PC-9 (cell line): ENCODE data around the gene GSN. TPM values are rescaled to one million over a fixed set of nuclear protein-coding genes. Genes with fewer than 3 reads are reported as not detected.

ENCODE experiments used
- BruUV-seq: library from RNA; stranded (reverse); fragments of 400-500 nt; replicated peaks from 2 replicates; lab custom pipeline; 2021; lab: Mats Ljungman, UMichigan
- CTCF ChIA-PET: fragments of 300-600 bp; sonication (Branson Sonifier 250); formaldehyde crosslinking; loops from one replicate; lab custom pipeline; 2022; ENCODE audit warnings: antibody characterized with exemption; lab: Charles Lee
- POLR2A ChIA-PET: fragments of 300-600 bp; sonication (Branson Sonifier 250); formaldehyde crosslinking; loops from one replicate; lab custom pipeline; 2022; ENCODE audit warnings: antibody characterized with exemption; ENCODE audit not compliant: unreplicated experiment; lab: Charles Lee
- DNase-seq, 2 experiments: peaks; one replicate each; pipeline versions ENCODE4 v3.0.0 to v3.0.0-alpha.2; 2015 to 2022; ENCODE audit warnings: mixed read lengths in 1 of 2
- H2AFZ ChIP-seq: fragments of 200-600 bp; sonication (generic); 2 replicates; pipeline ENCODE4 v1.8.1; 2017; ENCODE audit warnings: antibody characterized with exemption
- H3F3A ChIP-seq: fragments of 200-600 bp; sonication (generic); 2 replicates; pipeline ENCODE4 v1.8.1; 2017; ENCODE audit warnings: antibody characterized with exemption, mild to moderate bottlenecking, low read depth; ENCODE audit not compliant: insufficient read depth
- H3K27ac ChIP-seq: fragments of 200-600 bp; sonication (generic); 2 replicates; pipeline ENCODE4 v1.6.1; 2016; ENCODE audit warnings: mixed run types
- H3K27me3 ChIP-seq: fragments of 200-600 bp; sonication (generic); 2 replicates; pipeline ENCODE4 v1.6.1; 2016; ENCODE audit warnings: low read depth, mixed run types; ENCODE audit not compliant: insufficient read depth
- H3K36me3 ChIP-seq: fragments of 200-600 bp; sonication (generic); 2 replicates; pipeline ENCODE4 v1.6.1; 2016; ENCODE audit warnings: low read depth, mixed run types
- H3K4me1 ChIP-seq: fragments of 200-600 bp; sonication (generic); replicated peaks from 2 replicates; pipeline ENCODE4 v1.6.1; 2016; ENCODE audit warnings: mixed run types; ENCODE audit not compliant: insufficient read depth
- H3K4me2 ChIP-seq: fragments of 200-600 bp; sonication (generic); 2 replicates; pipeline ENCODE4 v1.6.1; 2017; ENCODE audit warnings: mixed run types
- H3K4me3 ChIP-seq: fragments of 200-600 bp; sonication (generic); 2 replicates; pipeline ENCODE4 v1.6.1; 2016; ENCODE audit warnings: mixed run types
- H3K79me2 ChIP-seq: fragments of 200-600 bp; sonication (generic); 2 replicates; pipeline ENCODE4 v1.6.1; 2017; ENCODE audit warnings: low read depth, mixed run types
- H3K9me2 ChIP-seq: fragments of 200-600 bp; sonication (generic); 2 replicates; pipeline ENCODE4 v1.8.1; 2017; ENCODE audit warnings: mild to moderate bottlenecking; ENCODE audit not compliant: insufficient read depth
- H3K9me3 ChIP-seq: fragments of 200-600 bp; sonication (generic); 2 replicates; pipeline ENCODE4 v1.8.1; 2016; ENCODE audit warnings: low read depth; ENCODE audit not compliant: insufficient read depth
- H4K20me1 ChIP-seq: fragments of 200-600 bp; sonication (generic); 2 replicates; pipeline ENCODE4 v1.8.1; 2017; ENCODE audit not compliant: insufficient read depth
- CTCF ChIP-seq: fragments of 200-600 bp; sonication (generic); conservative IDR thresholded peaks from 2 replicates; pipeline ENCODE4 v1.6.1; 2017; ENCODE audit warnings: mixed run types, antibody characterized with exemption, mild to moderate bottlenecking, moderate library complexity
- EZH2 ChIP-seq: fragments of 200-600 bp; sonication (generic); IDR thresholded peaks from 2 replicates; pipeline ENCODE4 v1.8.0; 2017; ENCODE audit warnings: antibody characterized with exemption, low read depth
- intact Hi-C: fragments of 100-400 bp; cut with micrococcal nuclease; formaldehyde crosslinking; loops from one replicate; pipeline ENCODE4 v1.10.0; 2022; ENCODE audit not compliant: unreplicated experiment
- total RNA-seq: library from RNA; stranded (reverse); gene quantifications from 2 replicates; pipeline ENCODE4 v1.2.3, GENCODE V29; 2021

Gene GSN
- total RNA-seq, 1 experiment from 2014 or later = 135 TPM

- Histone ChIP-seq H3K79me2 (no peaks in the 10 kb centered on the region), H3K4me1 (peaks cover 12% of the 10 kb centered on the region; the same call in 1 of the 2 replicates), H4K20me1 (no peaks in the 10 kb centered on the region), H2AFZ (no peak overlapping the region), H3K4me2 (no peak overlapping the region), H3K36me3 (no peaks in the 10 kb centered on the region), H3K9me2 (no peaks in the 10 kb centered on the region), H3K4me3 (no peak overlapping the region), H3F3A (no peaks in the 10 kb centered on the region; the same call in 1 of the 2 replicates), H3K27me3 (no peaks in the 10 kb centered on the region), H3K9me3 (no peaks in the 10 kb centered on the region), H3K27ac (no peak overlapping the region)
- TF ChIP-seq EZH2 (no peak), CTCF (no peak)
- CTCF ChIA-PET = no interaction called here
- peak in 1 of 2 experiments; percentile 13 for DNase-seq
- intact Hi-C loops = no loop called here
- POLR2A ChIA-PET = interaction anchor here (0.6 kb wide), 2 partner anchors 21 to 91 kb away, joined by 3 to 4 read pairs; no protein-coding TSS in a partner anchor
- BruUV-seq = no TSS peak
These were observed 5.5 kb upstream of the GSN start for GRCh38 chr9:121262423-121262822.

GRCh38 chr9:121262953-121263352 is 5.0 kb upstream of the GSN start:
- Histone ChIP-seq H3K27ac (no peak overlapping the region), H3K79me2 (no peaks in the 10 kb centered on the region), H3K4me3 (no peak overlapping the region), H3F3A (no peaks in the 10 kb centered on the region; the same call in 1 of the 2 replicates), H3K27me3 (no peaks in the 10 kb centered on the region), H3K9me3 (no peaks in the 10 kb centered on the region), H2AFZ (no peak overlapping the region), H3K4me1 (peaks cover 14% of the 10 kb centered on the region; the same call in 1 of the 2 replicates), H4K20me1 (no peaks in the 10 kb centered on the region), H3K4me2 (no peak overlapping the region), H3K36me3 (no peaks in the 10 kb centered on the region), H3K9me2 (no peaks in the 10 kb centered on the region)
- no TSS peak for BruUV-seq
- ChIA-PET POLR2A (no interaction called here), CTCF (interaction anchor here (0.7 kb wide), 1 partner anchor 51 kb away, joined by 4 read pairs; no protein-coding TSS in a partner anchor)
- intact Hi-C loops = no loop called here
- DNase-seq = no peak
- TF ChIP-seq EZH2 (no peak), CTCF (no peak)

GRCh38 chr9:121266356-121266755 is 1.6 kb upstream of the GSN start:
- POLR2A ChIA-PET = no interaction called here
- Histone ChIP-seq H2AFZ (no peak overlapping the region), H3K79me2 (no peaks in the 10 kb centered on the region), H3K27ac (no peak overlapping the region), H3K36me3 (no peaks in the 10 kb centered on the region), H3K9me3 (no peaks in the 10 kb centered on the region), H3K4me1 (peaks cover 26% of the 10 kb centered on the region), H4K20me1 (no peaks in the 10 kb centered on the region), H3K9me2 (no peaks in the 10 kb centered on the region), H3K27me3 (no peaks in the 10 kb centered on the region), H3F3A (no peaks in the 10 kb centered on the region; the same call in 1 of the 2 replicates), H3K4me2 (no peak overlapping the region), H3K4me3 (no peak overlapping the region)
- CTCF ChIA-PET = no interaction called here
- no TSS peak for BruUV-seq
- DNase-seq = peak in 1 of 2 experiments; percentile 29
- intact Hi-C loops = no loop called here
- TF ChIP-seq EZH2 = no peak
- TF ChIP-seq CTCF = no peak
